HCT116 (cell line): ENCODE measurements around the gene SLC38A9.

Experiments
- EZH2 ChIP-seq: fragments of 200-600 bp; sonication (generic); IDR thresholded peaks from 2 replicates; pipeline ENCODE4 v1.6.1; 2017; ENCODE audit warnings: antibody characterized with exemption, mixed run types
- EZH2phosphoT487 ChIP-seq: fragments of 200-600 bp; IDR thresholded peaks from 2 replicates; pipeline ENCODE4 v1.6.1; 2018; ENCODE audit warnings: antibody characterized with exemption, borderline replicate concordance
- POLR2A ChIP-seq: IDR thresholded peaks from 2 replicates; pipeline ENCODE4 v1.7.0; 2011; ENCODE audit warnings: borderline replicate concordance; ENCODE audit not compliant: insufficient read depth, insufficient read length; ENCODE audit errors: extremely low read depth
- POLR2AphosphoS5 ChIP-seq: IDR thresholded peaks from 2 replicates; pipeline ENCODE4 v1.6.1; 2011; ENCODE audit warnings: mild to moderate bottlenecking, low read depth, low read length, moderate library complexity
- RAD21 ChIP-seq: IDR thresholded peaks from 2 replicates; pipeline ENCODE4 v1.6.1; 2012; ENCODE audit warnings: low read depth, mild to moderate bottlenecking
- SIN3A ChIP-seq: IDR thresholded peaks from 2 replicates; pipeline ENCODE4 v1.6.1; 2012; ENCODE audit warnings: low read depth
- SP1 ChIP-seq: IDR thresholded peaks from 2 replicates; pipeline ENCODE4 v1.6.1; 2012; ENCODE audit warnings: low read depth
- TF ChIP-seq, protein P1 (sequence below), 3 experiments: fragments of 200-600 bp in 1 of 3; sonication (generic) in 1 of 3; IDR thresholded peaks in 2 of 3; conservative IDR thresholded peaks in 1 of 3; 2 replicates each; pipeline ENCODE4 v1.5.1; 2012 to 2017; ENCODE audit warnings: low read depth in 2 of 3, low read length in 2 of 3, antibody characterized with exemption in 1 of 3, borderline replicate concordance in 1 of 3, control low read depth in 1 of 3, mild to moderate bottlenecking in 1 of 3, mixed read lengths in 1 of 3, mixed run types in 1 of 3, moderate library complexity in 1 of 3; ENCODE audit not compliant: insufficient read depth in 1 of 3
- TF ChIP-seq, protein P2 (sequence below): IDR thresholded peaks from 2 replicates; pipeline ENCODE4 v1.6.1; 2012
- TF ChIP-seq, protein P3 (sequence below): IDR thresholded peaks from 2 replicates; pipeline ENCODE4 v1.6.1; 2012

DNA sequence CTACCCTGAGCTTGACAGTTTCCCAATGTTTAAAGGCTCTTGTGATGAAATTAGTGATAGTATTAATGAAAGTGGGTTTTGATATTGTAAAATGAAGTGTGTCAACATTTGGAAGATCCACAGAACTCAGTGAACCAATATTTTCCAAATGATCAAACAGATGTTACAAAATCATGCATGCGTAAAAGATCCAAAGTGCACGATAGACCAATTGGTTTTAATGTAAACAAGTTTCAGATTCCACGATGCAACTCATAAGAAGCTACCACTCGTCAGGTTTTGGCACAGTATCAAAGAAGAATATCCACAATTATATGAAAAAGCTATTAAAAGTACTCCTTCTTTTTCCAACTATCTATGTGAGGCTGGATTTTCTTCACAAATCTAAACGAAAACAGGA, 82.3 kb downstream of the SLC38A9 start:
- TF ChIP-seq, protein P1, sequence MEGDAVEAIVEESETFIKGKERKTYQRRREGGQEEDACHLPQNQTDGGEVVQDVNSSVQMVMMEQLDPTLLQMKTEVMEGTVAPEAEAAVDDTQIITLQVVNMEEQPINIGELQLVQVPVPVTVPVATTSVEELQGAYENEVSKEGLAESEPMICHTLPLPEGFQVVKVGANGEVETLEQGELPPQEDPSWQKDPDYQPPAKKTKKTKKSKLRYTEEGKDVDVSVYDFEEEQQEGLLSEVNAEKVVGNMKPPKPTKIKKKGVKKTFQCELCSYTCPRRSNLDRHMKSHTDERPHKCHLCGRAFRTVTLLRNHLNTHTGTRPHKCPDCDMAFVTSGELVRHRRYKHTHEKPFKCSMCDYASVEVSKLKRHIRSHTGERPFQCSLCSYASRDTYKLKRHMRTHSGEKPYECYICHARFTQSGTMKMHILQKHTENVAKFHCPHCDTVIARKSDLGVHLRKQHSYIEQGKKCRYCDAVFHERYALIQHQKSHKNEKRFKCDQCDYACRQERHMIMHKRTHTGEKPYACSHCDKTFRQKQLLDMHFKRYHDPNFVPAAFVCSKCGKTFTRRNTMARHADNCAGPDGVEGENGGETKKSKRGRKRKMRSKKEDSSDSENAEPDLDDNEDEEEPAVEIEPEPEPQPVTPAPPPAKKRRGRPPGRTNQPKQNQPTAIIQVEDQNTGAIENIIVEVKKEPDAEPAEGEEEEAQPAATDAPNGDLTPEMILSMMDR (IDR thresholded peaks at IDR 0.05 in 2 of 3, conservative IDR thresholded peaks at IDR 0.05 in 1 of 3; ENCODE audit: borderline replicate concordance in 1 of 3, insufficient read depth in 1 of 3, low read depth in 2 of 3, low read length in 2 of 3), result no peak
- no peak for TF ChIP-seq POLR2A
- TF ChIP-seq POLR2AphosphoS5, result no peak
- TF ChIP-seq SIN3A, result no peak
- TF ChIP-seq RAD21, result no peak
- TF ChIP-seq EZH2phosphoT487, result no peak
- TF ChIP-seq, protein P2, sequence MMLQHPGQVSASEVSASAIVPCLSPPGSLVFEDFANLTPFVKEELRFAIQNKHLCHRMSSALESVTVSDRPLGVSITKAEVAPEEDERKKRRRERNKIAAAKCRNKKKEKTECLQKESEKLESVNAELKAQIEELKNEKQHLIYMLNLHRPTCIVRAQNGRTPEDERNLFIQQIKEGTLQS, result no peak
- TF ChIP-seq SP1, result no peak
- TF ChIP-seq EZH2, result no peak
- TF ChIP-seq, protein P3, sequence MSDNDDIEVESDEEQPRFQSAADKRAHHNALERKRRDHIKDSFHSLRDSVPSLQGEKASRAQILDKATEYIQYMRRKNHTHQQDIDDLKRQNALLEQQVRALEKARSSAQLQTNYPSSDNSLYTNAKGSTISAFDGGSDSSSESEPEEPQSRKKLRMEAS, result no peak
